ENCODE measurements around the gene ARID1B. TPM values are rescaled to one million over a fixed set of nuclear protein-coding genes. Genes with fewer than 3 reads are reported as not detected.

The ARID1B gene
- total RNA-seq, 1 experiment from 2014 or later = 60.3 TPM

- ChIA-PET POLR2A (no interaction called here), CTCF (interaction anchor here (1.1 to 1.9 kb wide), 4 partner anchors 14 to 123 kb away, joined by 3 to 5 read pairs (median 4); no protein-coding TSS in a partner anchor)
- no peaks in the 10 kb centered on the region for H3K27me3 Mint-ChIP-seq (ENCODE audit: low read depth)
- no peaks in the 10 kb centered on the region for H3K9me3 Mint-ChIP-seq
- DNase-seq (ENCODE audit: low spot score) = no peak
- no peak overlapping the region for H3K27ac Mint-ChIP-seq
- H3K36me3 Mint-ChIP-seq = no peaks in the 10 kb centered on the region
- no peak overlapping the region for H3K4me3 Mint-ChIP-seq
- peaks cover 49% of the 10 kb centered on the region for H3K4me1 Mint-ChIP-seq
- TF ChIP-seq CTCF (IDR thresholded peaks at IDR 0.05) = no peak
- TF ChIP-seq NFYB (CRISPR knock-in tag; conservative IDR thresholded peaks at IDR 0.05; ENCODE audit: low read depth) = no peak
- TF ChIP-seq ATF6 (CRISPR knock-in tag; IDR thresholded peaks at IDR 0.05) = no peak
- ATAC-seq = peak; percentile 70
Observed at GRCh38 chr6:156820089-156820798, 43.1 kb downstream of the ARID1B start.

GRCh38 chr6:156821707-156822106 lies 44.5 kb downstream of the ARID1B start:
- Mint-ChIP-seq H3K36me3 (no peaks in the 10 kb centered on the region), H3K27me3 (ENCODE audit: low read depth) (no peaks in the 10 kb centered on the region), H3K9me3 (no peaks in the 10 kb centered on the region), H3K4me1 (peaks cover 52% of the 10 kb centered on the region), H3K4me3 (no peak overlapping the region), H3K27ac (no peak overlapping the region)
- no peak for ATAC-seq
- ChIA-PET CTCF (no interaction called here), POLR2A (no interaction called here)
- no peak for DNase-seq (ENCODE audit: low spot score)
- no peak for TF ChIP-seq KAT7 (CRISPR knock-in tag; IDR thresholded peaks at IDR 0.05; ENCODE audit: borderline replicate concordance)
- TF ChIP-seq ZNF219 (CRISPR knock-in tag; IDR thresholded peaks at IDR 0.05; ENCODE audit: borderline replicate concordance) = no peak
- TF ChIP-seq FOXJ3 (CRISPR knock-in tag; IDR thresholded peaks at IDR 0.05; ENCODE audit: borderline replicate concordance) = no peak
- TF ChIP-seq E2F1 (CRISPR knock-in tag; IDR thresholded peaks at IDR 0.05) = no peak
- TF ChIP-seq PRRX2 (CRISPR knock-in tag; IDR thresholded peaks at IDR 0.05) = no peak
- no peak for TF ChIP-seq ATF6 (CRISPR knock-in tag; IDR thresholded peaks at IDR 0.05)
- no peak for TF ChIP-seq FOXP4 (CRISPR knock-in tag; IDR thresholded peaks at IDR 0.05)
- TF ChIP-seq NFATC4 (CRISPR knock-in tag; IDR thresholded peaks at IDR 0.05) = no peak
- no peak for TF ChIP-seq PRDM15 (CRISPR knock-in tag; IDR thresholded peaks at IDR 0.05)
- TF ChIP-seq ZNF138 (CRISPR knock-in tag; conservative IDR thresholded peaks at IDR 0.05) = no peak
- no peak for TF ChIP-seq SP1 (CRISPR knock-in tag; conservative IDR thresholded peaks at IDR 0.05)
- TF ChIP-seq RORB (CRISPR knock-in tag; IDR thresholded peaks at IDR 0.05) = no peak
- TF ChIP-seq ZNF512 (CRISPR knock-in tag; IDR thresholded peaks at IDR 0.05; ENCODE audit: borderline replicate concordance) = no peak
- no peak for TF ChIP-seq ETV6 (CRISPR knock-in tag; IDR thresholded peaks at IDR 0.05)
- TF ChIP-seq ZNF423 (CRISPR knock-in tag; IDR thresholded peaks at IDR 0.05) = no peak
